NCI-H510A (cell line): Measurements from ENCODE around the gene NAALADL1.

Experiments
- DNase-seq: peaks from one replicate; lab custom pipeline; 2025; lab: John Stamatoyannopoulos, UW

NAALADL1 gene

GRCh38 chr11:65058419-65059054, at the start of gene NAALADL1:
TSS of gene NAALADL1 (minus strand) at chr11:65058553. CDS start at chr11:65058521, 32 bp downstream.
- DNase-seq = no peak

GRCh38 chr11:65107751-65108468, 49.6 kb upstream of the NAALADL1 start:
- DNase-seq = no peak

GRCh38 chr11:65107078-65107477, 48.7 kb upstream of the NAALADL1 start:
- DNase-seq = no peak

GRCh38 chr11:65104628-65105027, 46.3 kb upstream of the NAALADL1 start:
- DNase-seq = no peak

- no peak for DNase-seq
Observed at GRCh38 chr11:65103476-65103875, 45.1 kb upstream of the NAALADL1 start.

GRCh38 chr11:65102142-65103095, 44.1 kb upstream of the NAALADL1 start:
- no peak for DNase-seq

- DNase-seq = no peak
Observed at GRCh38 chr11:65100674-65101350, 42.5 kb upstream of the NAALADL1 start.

- DNase-seq = no peak
Observed at GRCh38 chr11:65096926-65097325, 38.6 kb upstream of the NAALADL1 start.

- peak; percentile 86 for DNase-seq
Observed at GRCh38 chr11:65095974-65096806, 37.8 kb upstream of the NAALADL1 start, which contains the start of gene VPS51. TSS of gene VPS51 (plus strand) at chr11:65096214. CDS start at chr11:65096251, 37 bp downstream.

GRCh38 chr11:65095427-65095826, 37.1 kb upstream of the NAALADL1 start:
- no peak for DNase-seq

GRCh38 chr11:65090628-65091027, 32.3 kb upstream of the NAALADL1 start:
- no peak for DNase-seq

- DNase-seq = no peak
Observed at GRCh38 chr11:65089621-65090020, 31.3 kb upstream of the NAALADL1 start.

- no peak for DNase-seq
Observed at GRCh38 chr11:65087827-65088226, 29.5 kb upstream of the NAALADL1 start.

GRCh38 chr11:65087216-65087615, 28.9 kb upstream of the NAALADL1 start:
- DNase-seq = no peak

- DNase-seq = no peak
Observed at GRCh38 chr11:65086809-65087208, 28.5 kb upstream of the NAALADL1 start.

GRCh38 chr11:65085446-65085845, 27.1 kb upstream of the NAALADL1 start:
- no peak for DNase-seq

GRCh38 chr11:65084598-65085375, 26.4 kb upstream of the NAALADL1 start:
- DNase-seq = no peak

GRCh38 chr11:65083834-65084597, 25.7 kb upstream of the NAALADL1 start, which contains the start of the genes CDCA5 and ZFPL1:
TSS of gene CDCA5 (minus strand) at chr11:65084040. CDS start at chr11:65083978, 62 bp downstream.
TSS of gene ZFPL1 (plus strand) at chr11:65084222. CDS start at chr11:65084699, 477 bp downstream.
- DNase-seq = peak; percentile 92
